CD14-positive monocyte (primary cell): ENCODE measurements around the gene CAMKK1. TPM values are rescaled to one million over a fixed set of nuclear protein-coding genes. Genes with fewer than 3 reads are reported as not detected.
A peak's percentile ranks its signal among the peaks of the same experiment; 100 is the strongest.

Experiments used
- DNase-seq, 3 donors: peaks; one replicate each; pipeline ENCODE4 v3.0.0-alpha.2; 2011 to 2022
- H2AFZ ChIP-seq: 2 replicates; pipeline ENCODE4 v1.6.0; 2012; ENCODE audit warnings: mild to moderate bottlenecking, low read depth, low read length, inconsistent platforms; ENCODE audit not compliant: insufficient read depth, poor library complexity, severe bottlenecking
- H3K27ac ChIP-seq, 2 donors: 1 replicate in 1 of 2; 2 replicates in 1 of 2; pipeline ENCODE4 v1.5.1; 2012 to 2013; ENCODE audit warnings: low read length in 2 of 2, control low read depth in 1 of 2, inconsistent platforms in 1 of 2, low read depth in 1 of 2, mild to moderate bottlenecking in 1 of 2
- H3K27me3 ChIP-seq, 2 donors: one replicate each; pipeline versions ENCODE4 v1.6.0 to v1.6.1; 2011 to 2013; ENCODE audit warnings: low read length in 2 of 2; ENCODE audit not compliant: control insufficient read depth in 2 of 2, insufficient read depth in 2 of 2
- H3K36me3 ChIP-seq, 2 donors: replicated peaks in 1 of 2; 1 replicate in 1 of 2; 2 replicates in 1 of 2; pipeline versions ENCODE4 v1.5.1 to v1.6.1; 2012 to 2013; ENCODE audit warnings: low read length in 2 of 2, control low read depth in 1 of 2, inconsistent platforms in 1 of 2, mild to moderate bottlenecking in 1 of 2; ENCODE audit not compliant: insufficient read depth in 2 of 2, control insufficient read depth in 1 of 2
- H3K4me1 ChIP-seq, 2 donors: 1 replicate in 1 of 2; 2 replicates in 1 of 2; pipeline versions ENCODE4 v1.5.1 to v1.6.1; 2012 to 2013; ENCODE audit warnings: low read length in 2 of 2, control low read depth in 1 of 2, inconsistent platforms in 1 of 2, mild to moderate bottlenecking in 1 of 2, moderate library complexity in 1 of 2; ENCODE audit not compliant: insufficient read depth in 2 of 2, control insufficient read depth in 1 of 2
- H3K4me2 ChIP-seq: replicated peaks from 2 replicates; pipeline ENCODE3; 2012; ENCODE audit warnings: low read length, moderate library complexity, mild to moderate bottlenecking; ENCODE audit not compliant: poor library complexity, severe bottlenecking; ENCODE audit errors: extremely low read depth
- H3K4me3 ChIP-seq, 3 experiments: fragments of 200-600 bp in 1 of 3; sonication (generic) in 1 of 3; replicated peaks in 1 of 3; 1 replicate in 2 of 3; 2 replicates in 1 of 3; pipeline ENCODE4 v1.5.1; 2011 to 2013; ENCODE audit warnings: low read length in 3 of 3, mild to moderate bottlenecking in 3 of 3, control low read depth in 2 of 3, low read depth in 2 of 3, inconsistent platforms in 1 of 3, moderate library complexity in 1 of 3
- H3K79me2 ChIP-seq: 2 replicates; pipeline ENCODE4 v1.6.0; 2012; ENCODE audit warnings: mild to moderate bottlenecking, control low read depth, inconsistent platforms, low read length, moderate library complexity; ENCODE audit not compliant: insufficient read depth
- H3K9ac ChIP-seq: 2 replicates; pipeline ENCODE4 v1.6.0; 2017; ENCODE audit warnings: low read length, mild to moderate bottlenecking; ENCODE audit not compliant: insufficient read depth, poor library complexity, severe bottlenecking
- H3K9me3 ChIP-seq, 2 donors: replicated peaks in 1 of 2; 1 replicate in 1 of 2; 2 replicates in 1 of 2; pipeline versions ENCODE4 v1.5.1 to v1.6.1; 2012 to 2013; ENCODE audit warnings: low read length in 2 of 2, control low read depth in 1 of 2; ENCODE audit not compliant: control insufficient read depth in 1 of 2, insufficient read depth in 1 of 2
- H4K20me1 ChIP-seq: 2 replicates; pipeline ENCODE4 v1.6.0; 2012; ENCODE audit warnings: mild to moderate bottlenecking, low read length, control low read depth, moderate library complexity; ENCODE audit not compliant: insufficient read depth
- H3K27ac Mint-ChIP-seq, 7 donors: one replicate each; pipeline ENCODE4 v1.8.0; 2020; ENCODE audit warnings: mild to moderate bottlenecking in 7 of 7, mixed read lengths in 7 of 7, moderate library complexity in 6 of 7, inconsistent platforms in 2 of 7
- H3K27me3 Mint-ChIP-seq, 3 donors: one replicate each; pipeline ENCODE4 v1.8.0; 2021 to 2022; ENCODE audit warnings: low read depth in 3 of 3, mild to moderate bottlenecking in 3 of 3, mixed read lengths in 3 of 3, moderate library complexity in 3 of 3, inconsistent platforms in 1 of 3
- H3K36me3 Mint-ChIP-seq, 2 donors: one replicate each; pipeline ENCODE4 v1.8.0; 2020; ENCODE audit warnings: mixed read lengths in 2 of 2, inconsistent platforms in 1 of 2, mild to moderate bottlenecking in 1 of 2
- H3K4me1 Mint-ChIP-seq: one replicate; pipeline ENCODE4 v1.8.0; 2020; ENCODE audit warnings: mild to moderate bottlenecking, mixed read lengths
- H3K4me3 Mint-ChIP-seq, 2 donors: one replicate each; pipeline ENCODE4 v1.8.0; 2020; ENCODE audit warnings: mild to moderate bottlenecking in 2 of 2, mixed read lengths in 2 of 2, moderate library complexity in 1 of 2
- H3K9me3 Mint-ChIP-seq, 7 donors: one replicate each; pipeline ENCODE4 v1.8.0; 2020 to 2022; ENCODE audit warnings: mixed read lengths in 7 of 7, mild to moderate bottlenecking in 6 of 7, moderate library complexity in 6 of 7, inconsistent platforms in 2 of 7
- CTCF ChIP-seq: fragments of 200-600 bp; IDR thresholded peaks from one replicate; pipeline ENCODE4 v1.8.0; 2022; ENCODE audit warnings: antibody characterized with exemption, mild to moderate bottlenecking
- WGBS: methylation state at CpG from one replicate; pipeline ENCODE4 v1.1.5; 2013; ENCODE audit warnings: missing lambda C conversion rate; ENCODE audit not compliant: insufficient coverage; 5-methylcytosine and 5-hydroxymethylcytosine counted together
- intact Hi-C, 2 donors: fragments of 100-400 bp; cut with micrococcal nuclease; formaldehyde crosslinking; loops; one replicate each; pipeline versions ENCODE4 v1.15.0 to v1.15.1; 2023
- polyA plus RNA-seq, 3 donors: library from polyadenylated mRNA; depleted of rRNA in 1 of 3; unstranded in 2 of 3; stranded (reverse) in 1 of 3; fragments of 300-500 nt in 2 of 3; fragments of >200 nt in 1 of 3; fragmentation: Illumina TruSeq in 2 of 3; gene quantifications; 1 replicate in 2 of 3; 2 replicates in 1 of 3; pipeline ENCODE4 v1.2.3, GENCODE V29; 2012 to 2021

CAMKK1 gene
- polyA plus RNA-seq, 3 donors = 0.74 to 24.1 (median 1.5) TPM

- no peak overlapping the region for H3K4me2 ChIP-seq
- no peak for DNase-seq
- no peaks in the 10 kb centered on the region for H3K79me2 ChIP-seq
- H3K4me3 ChIP-seq = no peak overlapping the region
- WGBS = 89% methylated on average over 4 of the region's 4 CpGs
- peaks cover 21 to 23% of the 10 kb centered on the region in 2 donors for H3K4me1 ChIP-seq
- no peak overlapping the region for H3K9ac ChIP-seq
- peaks cover 36 to 44% of the 10 kb centered on the region in 2 donors for H3K36me3 Mint-ChIP-seq
- peaks cover 0 to 5% (median 1%) of the 10 kb centered on the region in 3 donors for H3K27me3 Mint-ChIP-seq
- peaks cover 23% of the 10 kb centered on the region for H3K4me1 Mint-ChIP-seq
- no peak overlapping the region for H3K27ac Mint-ChIP-seq
- TF ChIP-seq CTCF = no peak
- H3K4me3 Mint-ChIP-seq = no peak overlapping the region
- no peaks in the 10 kb centered on the region for H4K20me1 ChIP-seq
- no peak overlapping the region for H3K27ac ChIP-seq
- H3K9me3 ChIP-seq = no peaks in the 10 kb centered on the region
- peaks cover 14 to 17% of the 10 kb centered on the region in 2 donors for H3K36me3 ChIP-seq
- no peak overlapping the region for H2AFZ ChIP-seq
- H3K27me3 ChIP-seq = no peaks in the 10 kb centered on the region
- intact Hi-C loops = no loop called here
- H3K9me3 Mint-ChIP-seq = no peaks in the 10 kb centered on the region
Observed at GRCh38 chr17:3882276-3882675, 10.6 kb downstream of the CAMKK1 start.

GRCh38 chr17:3880983-3881382 is 11.9 kb downstream of the CAMKK1 start:
- Histone ChIP-seq H3K36me3 (peaks cover 17 to 23% of the 10 kb centered on the region in 2 donors), H2AFZ (no peak overlapping the region), H3K27ac (no peak overlapping the region), H3K9ac (no peak overlapping the region), H3K4me2 (no peak overlapping the region), H3K4me1 (peaks cover 8 to 10% of the 10 kb centered on the region in 2 donors), H3K4me3 (no peak overlapping the region), H3K79me2 (no peaks in the 10 kb centered on the region), H4K20me1 (no peaks in the 10 kb centered on the region), H3K9me3 (no peaks in the 10 kb centered on the region), H3K27me3 (no peaks in the 10 kb centered on the region)
- Mint-ChIP-seq H3K27ac (peak overlapping the region in 1 of 7 donors; percentile 16), H3K4me1 (peaks cover 10% of the 10 kb centered on the region), H3K4me3 (no peak overlapping the region), H3K27me3 (peaks cover 0 to 5% (median 1%) of the 10 kb centered on the region in 3 donors), H3K36me3 (peaks cover 45 to 49% of the 10 kb centered on the region in 2 donors), H3K9me3 (no peaks in the 10 kb centered on the region)
- intact Hi-C loops = no loop called here
- WGBS = 100% methylated on average over 3 of the region's 7 CpGs
- DNase-seq = no peak
- no peak for TF ChIP-seq CTCF
